A549 (cell line): ENCODE data around the gene PDLIM5.

Source experiments
- CEBPB ChIP-seq, 2 experiments: fragments of >200 bp in 1 of 2; sonication (Bioruptor Twin) in 1 of 2; formaldehyde crosslinking in 1 of 2; IDR thresholded peaks; 2 replicates each; pipeline ENCODE4 v1.6.1; 2012 to 2016
- CHD2 ChIP-seq: fragments of 150-350 bp; IDR thresholded peaks from 2 replicates; pipeline ENCODE4 v1.6.1; 2014; ENCODE audit warnings: low read length; ENCODE audit not compliant: partially characterized antibody
- CTCF ChIP-seq: fragments of >200 bp; sonication (Bioruptor Twin); formaldehyde crosslinking; IDR thresholded peaks from 3 replicates; pipeline ENCODE4 v1.5.1; 2016
- HES2 ChIP-seq: fragments of >200 bp; sonication (Bioruptor Twin); formaldehyde crosslinking; IDR thresholded peaks from 2 replicates; pipeline ENCODE4 v1.6.1; 2016
- MAX ChIP-seq: IDR thresholded peaks from 2 replicates; pipeline ENCODE4 v1.6.1; 2012
- PHF8 ChIP-seq: fragments of 200-600 bp; sonication (generic); IDR thresholded peaks from 2 replicates; pipeline ENCODE4 v1.6.1; 2016; ENCODE audit warnings: low read depth, mild to moderate bottlenecking, antibody characterized with exemption, moderate library complexity, borderline replicate concordance
- POLR2A ChIP-seq: IDR thresholded peaks from 2 replicates; pipeline ENCODE4 v1.6.1; 2012; ENCODE audit warnings: mild to moderate bottlenecking, low read length
- RCOR1 ChIP-seq: fragments of 150-350 bp; IDR thresholded peaks from 2 replicates; pipeline ENCODE4 v1.6.1; 2014; ENCODE audit warnings: antibody characterized with exemption, low read length, low read depth
- RFX5 ChIP-seq: fragments of 450-650 bp; IDR thresholded peaks from 2 replicates; pipeline ENCODE4 v1.7.1; 2014; ENCODE audit warnings: antibody characterized with exemption, mild to moderate bottlenecking, moderate library complexity
- SREBF2 ChIP-seq: fragments of 450-650 bp; IDR thresholded peaks from 2 replicates; pipeline ENCODE4 v1.6.1; 2014; ENCODE audit warnings: mild to moderate bottlenecking, moderate library complexity
- ZFP36 ChIP-seq: fragments of 450-650 bp; IDR thresholded peaks from 2 replicates; pipeline ENCODE4 v1.6.1; 2014; ENCODE audit warnings: borderline replicate concordance; ENCODE audit not compliant: partially characterized antibody

GRCh38 chr4:94548571-94548970 lies 96.8 kb downstream of the PDLIM5 start:
- TF ChIP-seq CTCF (no peak), SREBF2 (no peak), PHF8 (no peak), ZFP36 (no peak), CEBPB (IDR thresholded peaks at IDR 0.05) (0 out of 4 replicates have a peak, but pooled peaks of 1 of the 2 experiments have one; percentile 3), POLR2A (no peak), HES2 (no peak), MAX (peak; percentile 39; the same call in 1 of the 2 replicates), RFX5 (no peak), RCOR1 (no peak), CHD2 (no peak)
